Esophagus squamous epithelium (tissue), 5 donors: ENCODE data around the gene CLPSL1. TPM values are rescaled to one million over a fixed set of nuclear protein-coding genes. Genes with fewer than 3 reads are reported as not detected.

Experiments used
- DNase-seq: peaks from one replicate; lab custom pipeline; 2025; lab: John Stamatoyannopoulos, UW
- H3K27ac ChIP-seq, 4 donors: fragments of 200-600 bp; sonication (generic); one replicate each; pipeline ENCODE4 v1.5.1; 2016 to 2019; ENCODE audit warnings: mild to moderate bottlenecking in 1 of 4
- H3K27me3 ChIP-seq, 4 donors: fragments of 200-600 bp; sonication (generic); 1 replicate in 3 of 4; 2 replicates in 1 of 4; pipeline versions ENCODE4 v1.5.1 to v1.6.0; 2017 to 2021; ENCODE audit warnings: antibody characterized with exemption in 1 of 4
- H3K36me3 ChIP-seq, 3 donors: fragments of 200-600 bp; sonication (generic); one replicate each; pipeline ENCODE4 v1.5.1; 2016 to 2019
- H3K4me1 ChIP-seq, 3 donors: fragments of 200-600 bp; sonication (generic); one replicate each; pipeline ENCODE4 v1.5.1; 2017 to 2019
- H3K4me3 ChIP-seq, 4 donors: fragments of 200-600 bp; sonication (generic); 1 replicate in 3 of 4; 2 replicates in 1 of 4; pipeline ENCODE4 v1.5.1; 2016 to 2019; ENCODE audit warnings: mild to moderate bottlenecking in 2 of 4, moderate library complexity in 1 of 4
- H3K9me3 ChIP-seq, 3 donors: fragments of 200-600 bp; sonication (generic); one replicate each; pipeline ENCODE4 v1.5.1; 2016 to 2019
- POLR2A ChIP-seq, 4 donors: fragments of 450-650 bp; IDR thresholded peaks; one replicate each; pipeline ENCODE4 v1.6.1; 2017; ENCODE audit warnings: antibody characterized with exemption in 4 of 4, mild to moderate bottlenecking in 4 of 4, moderate library complexity in 3 of 4
- WGBS, 2 donors: methylation state at CpG; one replicate each; pipeline ENCODE4 v1.1.5; 2018; 5-methylcytosine and 5-hydroxymethylcytosine counted together
- intact Hi-C: fragments of 100-400 bp; cut with DNase I; formaldehyde crosslinking; loops from one replicate; pipeline ENCODE4 v1.15.0; 2022
- total RNA-seq, 4 donors: library from RNA; depleted of rRNA; stranded (reverse); fragments of >200 nt; gene quantifications; one replicate each; pipeline ENCODE4 v1.1.0, GENCODE V29; 2016
- TF ChIP-seq, protein P1 (sequence below), 6 experiments: fragments of 450-650 bp in 4 of 6; fragments of 200-600 bp in 2 of 6; sonication (generic) in 2 of 6; IDR thresholded peaks; one replicate each; pipeline ENCODE4 v1.5.1; 2016 to 2019; ENCODE audit warnings: antibody characterized with exemption in 6 of 6, mild to moderate bottlenecking in 4 of 6, moderate library complexity in 4 of 6
- donor health status: DM: yes; HTN: yes; CAD: no.

CLPSL1 gene
- total RNA-seq, 4 donors from 2014 or later: not detected

DNA sequence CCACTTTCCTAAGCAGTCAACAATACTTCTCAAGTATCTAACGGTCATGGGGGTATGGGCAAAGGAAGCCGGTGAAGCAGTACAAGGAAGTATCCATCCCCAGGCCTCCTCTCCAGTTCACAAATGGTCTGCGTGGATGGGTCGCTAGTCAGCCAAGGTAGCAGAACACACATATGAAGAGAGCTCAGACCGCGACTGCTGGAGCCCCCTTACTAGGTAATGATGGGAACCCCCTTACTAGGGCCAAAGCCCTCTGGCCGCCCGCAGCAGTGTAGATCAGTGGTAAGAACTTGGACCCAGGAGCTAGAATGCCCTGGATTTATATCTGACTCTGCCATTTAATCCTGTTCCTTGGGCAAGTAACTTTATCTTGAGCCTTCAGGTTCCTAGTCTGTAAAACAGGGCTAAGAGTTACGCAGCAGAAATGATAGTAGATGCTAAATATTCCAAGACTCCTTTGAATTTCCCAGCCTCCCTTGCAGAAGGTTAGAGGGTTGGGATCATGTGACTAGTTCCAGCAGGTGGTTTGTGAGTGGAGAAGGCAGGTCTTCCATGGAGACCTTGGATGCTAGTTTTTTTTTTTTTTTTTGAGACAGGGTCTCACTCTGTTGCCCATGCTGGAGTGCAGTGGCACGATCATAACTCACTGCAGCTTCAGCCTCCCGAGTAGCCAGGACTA, 6.6 kb upstream of the CLPSL1 start:
- no peaks in the 10 kb centered on the region for H3K36me3 ChIP-seq
- intact Hi-C loops: no loop called here
- 62 to 72% methylated on average over 9 to 10 of the region's 11 CpGs for WGBS, 2 donors
- H3K9me3 ChIP-seq: no peaks in the 10 kb centered on the region
- H3K4me3 ChIP-seq: no peak overlapping the region
- no peak for DNase-seq
- peaks cover 0 to 65% (median 6%) of the 10 kb centered on the region in 4 donors for H3K27me3 ChIP-seq
- no peak overlapping the region for H3K27ac ChIP-seq
- no peak for TF ChIP-seq POLR2A (IDR thresholded peaks at IDR 0.05)
- TF ChIP-seq, protein P1, sequence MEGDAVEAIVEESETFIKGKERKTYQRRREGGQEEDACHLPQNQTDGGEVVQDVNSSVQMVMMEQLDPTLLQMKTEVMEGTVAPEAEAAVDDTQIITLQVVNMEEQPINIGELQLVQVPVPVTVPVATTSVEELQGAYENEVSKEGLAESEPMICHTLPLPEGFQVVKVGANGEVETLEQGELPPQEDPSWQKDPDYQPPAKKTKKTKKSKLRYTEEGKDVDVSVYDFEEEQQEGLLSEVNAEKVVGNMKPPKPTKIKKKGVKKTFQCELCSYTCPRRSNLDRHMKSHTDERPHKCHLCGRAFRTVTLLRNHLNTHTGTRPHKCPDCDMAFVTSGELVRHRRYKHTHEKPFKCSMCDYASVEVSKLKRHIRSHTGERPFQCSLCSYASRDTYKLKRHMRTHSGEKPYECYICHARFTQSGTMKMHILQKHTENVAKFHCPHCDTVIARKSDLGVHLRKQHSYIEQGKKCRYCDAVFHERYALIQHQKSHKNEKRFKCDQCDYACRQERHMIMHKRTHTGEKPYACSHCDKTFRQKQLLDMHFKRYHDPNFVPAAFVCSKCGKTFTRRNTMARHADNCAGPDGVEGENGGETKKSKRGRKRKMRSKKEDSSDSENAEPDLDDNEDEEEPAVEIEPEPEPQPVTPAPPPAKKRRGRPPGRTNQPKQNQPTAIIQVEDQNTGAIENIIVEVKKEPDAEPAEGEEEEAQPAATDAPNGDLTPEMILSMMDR (IDR thresholded peaks at IDR 0.05): no peak
- peaks cover 9 to 17% (median 9%) of the 10 kb centered on the region in 3 donors for H3K4me1 ChIP-seq

DNA sequence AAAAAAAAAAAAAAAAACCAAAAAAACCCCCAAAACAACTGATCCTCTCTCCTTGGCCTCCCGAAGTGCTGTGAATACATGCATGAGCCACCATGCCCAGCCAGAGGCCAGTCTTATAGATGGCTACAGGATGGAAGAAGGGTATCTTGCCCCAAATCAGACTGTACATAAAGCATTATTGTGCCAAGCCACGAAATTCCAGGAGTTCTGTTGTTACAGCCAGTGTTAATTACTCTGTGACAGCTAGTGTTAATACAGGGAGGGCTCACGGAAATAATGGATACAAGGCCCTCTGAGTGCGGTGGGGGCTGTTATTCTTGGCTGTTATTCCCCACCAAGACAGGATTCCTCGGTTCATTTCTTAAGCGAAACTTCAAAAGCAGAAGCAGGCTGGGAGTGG, 5.8 kb upstream of the CLPSL1 start:
- H3K36me3 ChIP-seq: no peaks in the 10 kb centered on the region
- no peak overlapping the region for H3K4me3 ChIP-seq
- no peak overlapping the region for H3K27ac ChIP-seq
- DNase-seq: no peak
- WGBS, 2 donors: 72 to 92% methylated on average over 4 to 6 of the region's 6 CpGs
- H3K4me1 ChIP-seq: peaks cover 9 to 17% (median 9%) of the 10 kb centered on the region in 3 donors
- H3K9me3 ChIP-seq: no peaks in the 10 kb centered on the region
- peaks cover 0 to 65% (median 6%) of the 10 kb centered on the region in 4 donors for H3K27me3 ChIP-seq
- intact Hi-C loops: no loop called here
- TF ChIP-seq, protein P1 (IDR thresholded peaks at IDR 0.05): no peak
- TF ChIP-seq POLR2A (IDR thresholded peaks at IDR 0.05): no peak

DNA sequence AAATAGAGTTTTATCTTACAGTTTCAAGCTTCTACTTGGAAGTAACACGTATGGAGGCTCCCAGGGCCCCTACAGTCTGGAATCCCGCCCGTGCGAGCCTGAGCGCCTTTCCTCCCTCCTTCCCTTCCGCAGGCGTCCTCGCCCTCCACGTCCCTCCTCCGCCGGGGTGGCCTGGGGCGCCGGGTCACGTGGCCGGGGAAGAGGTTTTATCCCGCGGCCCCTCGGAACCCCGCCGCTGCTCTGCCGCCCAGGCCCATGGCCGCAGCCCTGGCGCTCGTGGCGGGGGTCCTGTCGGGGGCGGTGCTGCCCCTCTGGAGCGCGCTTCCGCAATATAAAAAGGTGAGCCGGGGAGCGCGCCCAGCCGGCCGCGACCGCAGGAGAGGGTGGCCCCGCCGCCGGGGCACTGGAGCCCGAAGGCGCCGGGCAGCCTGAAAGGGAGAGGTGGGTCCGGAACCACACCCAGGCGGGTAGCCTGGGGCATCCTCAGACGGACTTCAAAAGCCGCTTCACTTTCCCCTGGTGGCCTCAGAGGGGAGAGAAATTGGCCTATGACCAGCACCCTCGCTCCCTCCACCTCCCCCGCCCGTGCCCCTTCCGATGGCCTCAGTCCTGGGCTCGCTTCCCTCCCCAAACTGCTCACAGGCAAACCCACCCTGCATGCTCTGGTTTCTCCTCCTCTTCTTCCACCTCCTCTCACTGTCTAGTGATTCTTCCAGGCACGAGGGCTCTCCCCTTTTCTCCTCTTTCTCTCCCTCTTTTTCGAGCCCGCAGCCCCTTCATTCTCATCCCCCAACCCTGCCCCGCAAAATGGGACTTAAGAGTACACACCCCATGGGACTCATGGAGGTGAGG, 4.2 kb upstream of the CLPSL1 start, which contains the start of gene CLPSL2:
Gene CLPSL2, plus strand, starts transcription at position 235 of the 852 bp plus-strand sequence. Its CDS starts 21 bp downstream, at position 256.
- WGBS, 2 donors: 3 to 4% methylated on average over 22 to 29 of the region's 56 CpGs
- peaks cover 0 to 60% (median 6%) of the 10 kb centered on the region in 4 donors for H3K27me3 ChIP-seq
- TF ChIP-seq, protein P1 (IDR thresholded peaks at IDR 0.05): no peak
- TF ChIP-seq POLR2A (IDR thresholded peaks at IDR 0.05): no peak
- DNase-seq: no peak
- H3K4me3 ChIP-seq: peak within 1 kb of the TSS; percentile 25 to 65 (median 34)
- H3K36me3 ChIP-seq: no peaks in the 10 kb centered on the region
- intact Hi-C loops: no loop called here
- H3K27ac ChIP-seq: no peak within 1 kb of the TSS
- peaks cover 9 to 17% (median 9%) of the 10 kb centered on the region in 3 donors for H3K4me1 ChIP-seq
- no peaks in the 10 kb centered on the region for H3K9me3 ChIP-seq

DNA sequence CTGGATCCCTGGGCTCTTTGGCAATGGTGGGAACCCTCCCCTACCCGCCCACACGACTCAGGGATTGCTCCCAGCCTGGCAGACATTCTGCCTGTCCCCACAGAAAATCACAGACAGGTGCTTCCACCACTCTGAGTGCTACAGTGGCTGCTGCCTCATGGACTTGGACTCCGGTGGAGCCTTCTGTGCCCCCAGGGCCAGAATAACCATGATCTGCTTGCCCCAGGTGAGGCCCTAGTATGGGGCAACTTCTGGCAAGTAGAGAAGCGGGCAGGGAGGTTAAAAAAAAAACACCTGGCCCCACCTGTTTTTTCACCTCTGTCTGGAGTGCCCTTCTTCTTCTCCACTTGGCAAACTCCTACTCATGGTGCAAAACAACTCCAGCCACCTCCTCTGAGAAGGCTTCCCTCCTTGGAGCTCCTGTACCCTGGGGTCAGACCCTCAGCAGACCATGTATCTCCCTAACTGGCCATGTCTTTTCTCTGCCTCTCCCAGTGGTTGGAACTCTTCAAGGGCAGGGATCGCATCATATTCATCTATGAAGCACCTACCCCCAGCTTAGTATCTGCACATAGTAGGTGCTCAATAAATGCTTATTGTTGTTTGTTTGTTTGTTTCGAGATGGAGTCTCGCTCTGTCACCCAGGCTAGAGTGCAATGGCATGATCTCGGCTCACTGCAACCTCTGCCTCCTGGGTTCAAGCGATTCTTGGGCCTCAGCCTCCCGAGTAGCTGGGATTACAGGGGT, 3.3 kb upstream of the CLPSL1 start:
- H3K36me3 ChIP-seq: no peaks in the 10 kb centered on the region
- H3K4me1 ChIP-seq: peaks cover 9 to 20% (median 9%) of the 10 kb centered on the region in 3 donors
- WGBS, 2 donors: 59 to 70% methylated on average over 5 to 7 of the region's 10 CpGs
- H3K27me3 ChIP-seq: peaks cover 0 to 60% (median 6%) of the 10 kb centered on the region in 4 donors
- TF ChIP-seq, protein P1 (IDR thresholded peaks at IDR 0.05): no peak
- no peak for TF ChIP-seq POLR2A (IDR thresholded peaks at IDR 0.05)
- H3K27ac ChIP-seq: no peak overlapping the region
- no peaks in the 10 kb centered on the region for H3K9me3 ChIP-seq
- intact Hi-C loops: no loop called here
- no peak for DNase-seq
- no peak overlapping the region for H3K4me3 ChIP-seq
